K562 (cell line): Measurements from ENCODE around the gene WDPCP. TPM values are rescaled to one million over a fixed set of nuclear protein-coding genes. Genes with fewer than 3 reads are reported as not detected.
A peak's percentile ranks its signal among the peaks of the same experiment; 100 is the strongest.

ENCODE experiments used
- ATF1 ChIP-seq, 2 experiments: fragments of 450-650 bp in 1 of 2; IDR thresholded peaks; 2 replicates each; pipeline ENCODE4 v1.6.1; 2016; ENCODE audit warnings: missing compliant biosample characterization in 1 of 2, missing genetic modification characterization in 1 of 2
- BMI1 ChIP-seq: fragments of 150-350 bp; IDR thresholded peaks from 2 replicates; pipeline ENCODE4 v1.6.1; 2014; ENCODE audit warnings: low read length
- CTCF ChIP-seq, 3 experiments: IDR thresholded peaks in 2 of 3; conservative IDR thresholded peaks in 1 of 3; 2 replicates each; pipeline ENCODE4 v1.5.1; 2011 to 2012; ENCODE audit warnings: low read length in 3 of 3, mild to moderate bottlenecking in 3 of 3, control low read depth in 2 of 3, improper control_type of control experiment in 1 of 3, inconsistent platforms in 1 of 3, low read depth in 1 of 3, mixed read lengths in 1 of 3, moderate library complexity in 1 of 3; ENCODE audit not compliant: insufficient read depth in 2 of 3
- GTF2E2 ChIP-seq: fragments of 200-800 bp; sonication (Bioruptor generic); IDR thresholded peaks from 2 replicates; pipeline ENCODE4 v1.6.1; 2016; ENCODE audit warnings: missing genetic modification characterization, missing compliant biosample characterization
- HES1 ChIP-seq: fragments of 450-650 bp; IDR thresholded peaks from 2 replicates; pipeline ENCODE4 v1.6.1; 2016; ENCODE audit warnings: low read depth, mild to moderate bottlenecking, moderate library complexity
- HNRNPL ChIP-seq: fragments of 200-400 bp; formaldehyde crosslinking; IDR thresholded peaks from 2 replicates; pipeline ENCODE4 v1.6.1; 2017; ENCODE audit warnings: low read depth, mild to moderate bottlenecking, low read length
- MYC ChIP-seq, 2 experiments: fragments of 250-450 bp in 1 of 2; sonication (Bioruptor Pico) in 1 of 2; IDR thresholded peaks; 2 replicates each; pipeline versions ENCODE4 v1.5.1 to v1.6.1; 2012 to 2021; ENCODE audit warnings: low read depth in 2 of 2, borderline replicate concordance in 1 of 2, improper control_type of control experiment in 1 of 2, low read length in 1 of 2, mild to moderate bottlenecking in 1 of 2, moderate library complexity in 1 of 2
- REST ChIP-seq, 2 experiments: fragments of 450-650 bp; formaldehyde crosslinking in 1 of 2; IDR thresholded peaks; 2 replicates each; pipeline versions ENCODE4 v1.4.0 to v1.6.1; 2014 to 2020; ENCODE audit warnings: mild to moderate bottlenecking in 2 of 2, borderline replicate concordance in 1 of 2, low read depth in 1 of 2
- RUNX1 ChIP-seq: sonication (generic); IDR thresholded peaks from 2 replicates; pipeline ENCODE4 v1.6.1; 2016; ENCODE audit warnings: antibody characterized with exemption, low read depth
- SAFB ChIP-seq: fragments of 200-400 bp; formaldehyde crosslinking; IDR thresholded peaks from 2 replicates; pipeline ENCODE4 v1.6.1; 2017; ENCODE audit warnings: low read depth, low read length, borderline replicate concordance
- ZEB2 ChIP-seq: fragments of 450-650 bp; IDR thresholded peaks from 2 replicates; pipeline ENCODE4 v1.6.1; 2016
- ZNF146 ChIP-seq: IDR thresholded peaks from one replicate; pipeline ENCODE4 v1.6.1; 2018; ENCODE audit warnings: missing compliant biosample characterization; ENCODE audit not compliant: unreplicated experiment
- ZNF277 ChIP-seq: fragments of 250-450 bp; sonication (Bioruptor Pico); IDR thresholded peaks from 2 replicates; pipeline ENCODE4 v1.8.0; 2022; ENCODE audit warnings: inconsistent platforms, mild to moderate bottlenecking, moderate library complexity, borderline replicate concordance
- ZNF79 ChIP-seq: fragments of 250-450 bp; sonication (Bioruptor Pico); IDR thresholded peaks from 2 replicates; pipeline ENCODE4 v1.4.0; 2020; ENCODE audit warnings: low read depth, mild to moderate bottlenecking, moderate library complexity
- polyA plus RNA-seq, 8 experiments: library from polyadenylated mRNA; depleted of rRNA in 4 of 8; stranded (reverse) in 5 of 8; unstranded in 3 of 8; fragments of >200 nt; fragmentation: Nextera tagmentation in 2 of 8; fragmentation: Illumina TruSeq in 1 of 8; extraction: Ambion mirVana in 2 of 8; extraction: Trizol in 1 of 8; gene quantifications; 2 replicates each; pipeline versions ENCODE4 v1.2.1 to v1.2.3, GENCODE V29; 2011 to 2014; ENCODE audit warnings: inconsistent platforms in 1 of 8, missing spikeins in 1 of 8
- total RNA-seq, 7 experiments: library from RNA; depleted of rRNA in 6 of 7; stranded (reverse); fragments of >200 nt in 6 of 7; fragmentation: Illumina TruSeq in 2 of 7; extraction: Trizol in 2 of 7; gene quantifications; 2 replicates each; pipeline versions ENCODE4 v1.2.1 to v1.2.3, GENCODE V29; 2011 to 2021; ENCODE audit warnings: low replicate concordance in 1 of 7

The WDPCP gene
- total and polyA plus RNA-seq, 9 of the 15 experiments (the other 6 are each of a cell fraction or from before 2014, with no cell fraction given): 1.4 to 6.4 (median 5.5) TPM

GRCh38 chr2:63300835-63301234 lies 287.4 kb downstream of the WDPCP start (continued):
- TF ChIP-seq ZNF79 (CRISPR knock-in tag): no peak
- TF ChIP-seq SAFB: no peak
- 0 out of 2 replicates have a peak, but pooled peaks have one; percentile 12 for TF ChIP-seq REST (IDR thresholded peaks at IDR 0.05; ENCODE audit: borderline replicate concordance)
- no peak for TF ChIP-seq REST (CRISPR knock-in tag; IDR thresholded peaks at IDR 0.05; ENCODE audit: low read depth)
- TF ChIP-seq HNRNPL: no peak
- no peak for TF ChIP-seq HES1
- no peak for TF ChIP-seq RUNX1
- TF ChIP-seq BMI1: no peak
- TF ChIP-seq ZNF146 (CRISPR knock-in tag): no peak
- no peak for TF ChIP-seq ATF1 (CRISPR knock-in tag; IDR thresholded peaks at IDR 0.05)
- TF ChIP-seq ATF1 (tag; IDR thresholded peaks at IDR 0.05): no peak
- peak in 2 of 3 experiments; percentile 26 to 29; a peak in 2 of 6 replicates for TF ChIP-seq CTCF (IDR thresholded peaks at IDR 0.05 in 2 of 3, conservative IDR thresholded peaks at IDR 0.05 in 1 of 3; ENCODE audit: insufficient read depth in 2 of 3, low read depth in 1 of 3, low read length in 3 of 3)
- TF ChIP-seq GTF2E2 (tag): no peak
- TF ChIP-seq ZNF277 (CRISPR knock-in tag): no peak
- TF ChIP-seq MYC (IDR thresholded peaks at IDR 0.05; ENCODE audit: low read depth, low read length): peak; percentile 84
- TF ChIP-seq MYC (CRISPR knock-in tag; IDR thresholded peaks at IDR 0.05; ENCODE audit: borderline replicate concordance, low read depth): no peak
- no peak for TF ChIP-seq ZEB2
